Measurements from ENCODE around the gene CACNA1C.

DNA sequence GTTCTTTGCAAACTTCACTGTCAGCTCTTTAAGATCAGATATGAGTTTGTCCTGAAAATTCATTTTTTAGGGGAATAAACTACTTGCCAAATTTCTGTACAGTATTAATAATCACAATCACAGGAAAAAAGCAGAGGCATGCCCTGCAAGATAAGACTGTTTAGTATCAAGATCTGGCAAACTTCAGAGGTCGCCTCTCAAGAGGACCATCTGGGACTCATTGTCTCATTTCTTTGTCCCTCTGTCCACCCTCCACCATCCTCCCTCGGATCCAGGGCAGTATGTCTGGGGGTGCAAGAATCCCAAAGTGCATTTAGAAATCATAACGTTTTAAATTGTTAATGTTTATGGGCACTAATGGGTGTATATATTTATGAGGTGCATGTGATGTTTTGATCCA is 509.6 kb downstream of the CACNA1C start:
- TF ChIP-seq, protein P1, sequence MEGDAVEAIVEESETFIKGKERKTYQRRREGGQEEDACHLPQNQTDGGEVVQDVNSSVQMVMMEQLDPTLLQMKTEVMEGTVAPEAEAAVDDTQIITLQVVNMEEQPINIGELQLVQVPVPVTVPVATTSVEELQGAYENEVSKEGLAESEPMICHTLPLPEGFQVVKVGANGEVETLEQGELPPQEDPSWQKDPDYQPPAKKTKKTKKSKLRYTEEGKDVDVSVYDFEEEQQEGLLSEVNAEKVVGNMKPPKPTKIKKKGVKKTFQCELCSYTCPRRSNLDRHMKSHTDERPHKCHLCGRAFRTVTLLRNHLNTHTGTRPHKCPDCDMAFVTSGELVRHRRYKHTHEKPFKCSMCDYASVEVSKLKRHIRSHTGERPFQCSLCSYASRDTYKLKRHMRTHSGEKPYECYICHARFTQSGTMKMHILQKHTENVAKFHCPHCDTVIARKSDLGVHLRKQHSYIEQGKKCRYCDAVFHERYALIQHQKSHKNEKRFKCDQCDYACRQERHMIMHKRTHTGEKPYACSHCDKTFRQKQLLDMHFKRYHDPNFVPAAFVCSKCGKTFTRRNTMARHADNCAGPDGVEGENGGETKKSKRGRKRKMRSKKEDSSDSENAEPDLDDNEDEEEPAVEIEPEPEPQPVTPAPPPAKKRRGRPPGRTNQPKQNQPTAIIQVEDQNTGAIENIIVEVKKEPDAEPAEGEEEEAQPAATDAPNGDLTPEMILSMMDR (IDR thresholded peaks at IDR 0.05) = no peak
- no peak for TF ChIP-seq POLR2A (IDR thresholded peaks at IDR 0.05)
